ENCODE measurements around the gene TMEM175. TPM values are rescaled to one million over a fixed set of nuclear protein-coding genes. Genes with fewer than 3 reads are reported as not detected.

The TMEM175 gene
- total and polyA plus RNA-seq, 12 donors = 15.6 to 49.6 (median 19.0) TPM

- ATAC-seq (peak in 1 of 8 donors; percentile 4), DNase-seq (peak in 1 of 2 donors; percentile 26)
- intact Hi-C loops (cut with DNase I) = no loop called here
Observed at GRCh38 chr4:987624-988513, 55.6 kb downstream of the TMEM175 start.

GRCh38 chr4:988726-989721 is 56.8 kb downstream of the TMEM175 start:
- ATAC-seq (peak in 1 of 8 donors; percentile 2), DNase-seq (peak in 1 of 2 donors; percentile 13)
- Histone ChIP-seq H3K4me1 (peaks cover 4 to 32% (median 25%) of the 10 kb centered on the region in 9 donors), H3K36me3 (peaks cover 0 to 15% (median 0%) of the 10 kb centered on the region in 9 donors), H3K27ac (no peak overlapping the region), H3K27me3 (no peaks in the 10 kb centered on the region), H3K9me3 (no peaks in the 10 kb centered on the region), H3K4me3 (no peak overlapping the region)
- TF ChIP-seq, protein P1, sequence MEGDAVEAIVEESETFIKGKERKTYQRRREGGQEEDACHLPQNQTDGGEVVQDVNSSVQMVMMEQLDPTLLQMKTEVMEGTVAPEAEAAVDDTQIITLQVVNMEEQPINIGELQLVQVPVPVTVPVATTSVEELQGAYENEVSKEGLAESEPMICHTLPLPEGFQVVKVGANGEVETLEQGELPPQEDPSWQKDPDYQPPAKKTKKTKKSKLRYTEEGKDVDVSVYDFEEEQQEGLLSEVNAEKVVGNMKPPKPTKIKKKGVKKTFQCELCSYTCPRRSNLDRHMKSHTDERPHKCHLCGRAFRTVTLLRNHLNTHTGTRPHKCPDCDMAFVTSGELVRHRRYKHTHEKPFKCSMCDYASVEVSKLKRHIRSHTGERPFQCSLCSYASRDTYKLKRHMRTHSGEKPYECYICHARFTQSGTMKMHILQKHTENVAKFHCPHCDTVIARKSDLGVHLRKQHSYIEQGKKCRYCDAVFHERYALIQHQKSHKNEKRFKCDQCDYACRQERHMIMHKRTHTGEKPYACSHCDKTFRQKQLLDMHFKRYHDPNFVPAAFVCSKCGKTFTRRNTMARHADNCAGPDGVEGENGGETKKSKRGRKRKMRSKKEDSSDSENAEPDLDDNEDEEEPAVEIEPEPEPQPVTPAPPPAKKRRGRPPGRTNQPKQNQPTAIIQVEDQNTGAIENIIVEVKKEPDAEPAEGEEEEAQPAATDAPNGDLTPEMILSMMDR (IDR thresholded peaks at IDR 0.05) = no peak
- intact Hi-C loops (cut with DNase I) = no loop called here
- WGBS, 2 donors = 87 to 90% methylated on average over 67 to 69 of the region's 69 CpGs

More at GRCh38 chr4:987624-988513, 55.6 kb downstream of the TMEM175 start:
- H3K4me1 ChIP-seq = peaks cover 4 to 32% (median 25%) of the 10 kb centered on the region in 9 donors
- 79 to 81% methylated on average over 37 of the region's 37 CpGs for WGBS, 2 donors
- TF ChIP-seq, protein P1 (IDR thresholded peaks at IDR 0.05) = no peak
- no peaks in the 10 kb centered on the region for H3K27me3 ChIP-seq
- peaks cover 0 to 15% (median 0%) of the 10 kb centered on the region in 9 donors for H3K36me3 ChIP-seq
- peak overlapping the region in 9 of 10 donors; percentile 59 to 92 (median 79) for H3K4me3 ChIP-seq
- peak overlapping the region in 2 of 10 donors; percentile 61 to 84 for H3K27ac ChIP-seq
- H3K9me3 ChIP-seq = no peaks in the 10 kb centered on the region

DNA sequence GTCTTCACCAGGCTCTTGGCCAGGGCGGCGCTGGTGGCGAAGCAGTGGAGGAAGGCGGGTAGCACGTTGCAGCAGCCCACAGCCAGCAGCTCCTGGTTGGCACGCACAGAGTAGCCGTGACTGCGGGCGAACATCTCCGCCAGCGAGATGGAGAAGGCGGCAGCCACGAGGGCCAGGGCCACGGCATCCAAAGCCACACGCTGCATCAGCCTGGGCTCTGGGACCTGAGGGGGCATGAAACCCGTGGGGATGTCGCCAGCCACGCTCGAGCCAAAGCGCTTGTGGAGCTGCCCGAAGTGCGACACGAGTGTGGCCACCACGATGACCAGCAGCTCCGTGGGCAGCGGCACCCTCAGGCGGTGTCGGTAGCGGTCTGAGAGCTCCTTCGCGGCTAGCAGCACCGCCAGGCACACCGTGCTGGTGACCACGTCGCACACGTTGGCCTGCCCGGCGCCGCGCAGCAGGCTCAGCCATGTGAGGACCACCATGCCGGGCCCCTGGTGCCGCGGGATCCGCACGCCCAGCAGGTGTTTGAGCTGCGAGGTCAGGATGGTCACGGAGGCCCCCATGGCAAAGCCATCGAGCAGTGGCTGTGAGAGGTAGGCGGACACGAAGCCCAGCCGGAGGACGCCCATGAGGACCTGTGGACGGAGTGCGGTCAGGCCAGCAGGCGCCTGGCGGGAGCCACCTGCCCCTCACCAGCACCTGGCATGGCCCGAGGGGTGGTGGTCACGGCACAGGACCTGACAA is 57.6 kb downstream of the TMEM175 start:
- H3K9me3 ChIP-seq = no peaks in the 10 kb centered on the region
- H3K36me3 ChIP-seq = peaks cover 0 to 15% (median 0%) of the 10 kb centered on the region in 9 donors
- peaks cover 4 to 28% (median 25%) of the 10 kb centered on the region in 9 donors for H3K4me1 ChIP-seq
- no peaks in the 10 kb centered on the region for H3K27me3 ChIP-seq
- ATAC-seq (no peak), DNase-seq (peak in 1 of 2 donors; percentile 12)
- 97% methylated on average over 58 of the region's 58 CpGs for WGBS, 2 donors
- H3K4me3 ChIP-seq = no peak overlapping the region
- H3K27ac ChIP-seq = no peak overlapping the region
- intact Hi-C loops (cut with DNase I) = no loop called here
- TF ChIP-seq, protein P1 (IDR thresholded peaks at IDR 0.05) = no peak
